Left ventricle myocardium inferior (tissue), 1 donor: ENCODE measurements around the gene MFAP2. TPM values are rescaled to one million over a fixed set of nuclear protein-coding genes. Genes with fewer than 3 reads are reported as not detected.

Source experiments
- DNase-seq: peaks from one replicate; pipeline ENCODE4 v3.0.0-alpha.2; 2020
- H3K27ac ChIP-seq: fragments of 200-600 bp; replicated peaks from 2 replicates; pipeline ENCODE4 v1.8.0; 2021
- H3K27me3 ChIP-seq: fragments of 200-600 bp; 2 replicates; pipeline ENCODE4 v1.8.0; 2021; ENCODE audit warnings: low read depth
- H3K36me3 ChIP-seq: fragments of 200-600 bp; 2 replicates; pipeline ENCODE4 v1.8.0; 2021
- H3K4me1 ChIP-seq: fragments of 200-600 bp; 2 replicates; pipeline ENCODE4 v1.8.0; 2021
- H3K4me3 ChIP-seq: fragments of 200-600 bp; 2 replicates; pipeline ENCODE4 v1.8.0; 2021; ENCODE audit warnings: mild to moderate bottlenecking, moderate library complexity
- H3K9me3 ChIP-seq: fragments of 200-600 bp; replicated peaks from 2 replicates; pipeline ENCODE4 v1.8.0; 2021
- intact Hi-C: fragments of 100-400 bp; cut with micrococcal nuclease; formaldehyde crosslinking; loops from one replicate; pipeline ENCODE4 v1.11.0; 2022
- total RNA-seq: library from RNA; stranded (reverse); fragmentation: NEBNext Ultra II Directional; extraction: Animal tissue kit (Norgen Biotek cat#: 25700); gene quantifications from one replicate; pipeline ENCODE4 v1.2.1, GENCODE V29; 2021
- TF ChIP-seq, protein P1 (sequence below): fragments of 200-600 bp; IDR thresholded peaks from 2 replicates; pipeline ENCODE4 v1.8.0; 2021; ENCODE audit warnings: antibody characterized with exemption, mild to moderate bottlenecking, borderline replicate concordance
- donor health status: DM: no; HTN: yes; CAD: no; lungs with severe emphysema.

The MFAP2 gene
- total RNA-seq, 1 donor from 2014 or later: 3.0 TPM

DNA sequence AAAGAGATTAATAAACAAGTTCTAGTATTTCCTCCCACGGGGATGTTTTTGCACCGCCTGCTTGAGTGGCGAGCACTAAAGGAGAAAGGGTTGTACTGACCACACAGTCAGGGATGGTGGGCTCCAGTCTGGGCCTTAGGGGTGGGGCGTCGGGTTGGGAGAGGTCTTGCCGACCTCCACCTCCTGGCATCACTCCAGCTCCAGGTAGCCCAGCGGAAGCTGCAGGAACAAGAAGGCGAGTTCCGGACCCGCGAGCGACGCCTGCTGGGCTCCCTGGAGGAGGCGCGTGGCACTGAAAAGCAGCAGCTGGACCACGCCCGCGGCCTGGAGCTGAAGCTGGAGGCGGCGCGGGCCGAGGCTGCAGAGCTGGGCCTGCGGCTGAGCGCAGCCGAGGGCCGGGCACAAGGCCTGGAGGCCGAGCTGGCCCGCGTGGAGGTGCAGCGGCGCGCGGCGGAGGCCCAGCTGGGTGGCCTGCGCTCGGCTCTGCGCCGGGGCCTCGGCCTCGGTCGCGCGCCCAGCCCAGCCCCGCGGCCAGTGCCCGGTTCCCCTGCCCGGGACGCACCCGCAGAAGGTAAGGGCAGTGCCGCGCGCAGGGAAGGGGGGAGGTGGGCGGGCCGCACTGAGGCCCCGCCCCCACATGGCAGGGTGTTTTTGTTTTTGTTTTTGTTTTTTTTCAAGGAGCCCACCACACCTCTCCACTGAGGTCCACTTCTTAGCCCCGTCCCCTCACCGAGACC is 19.7 kb downstream of the MFAP2 start:
- TF ChIP-seq, protein P1, sequence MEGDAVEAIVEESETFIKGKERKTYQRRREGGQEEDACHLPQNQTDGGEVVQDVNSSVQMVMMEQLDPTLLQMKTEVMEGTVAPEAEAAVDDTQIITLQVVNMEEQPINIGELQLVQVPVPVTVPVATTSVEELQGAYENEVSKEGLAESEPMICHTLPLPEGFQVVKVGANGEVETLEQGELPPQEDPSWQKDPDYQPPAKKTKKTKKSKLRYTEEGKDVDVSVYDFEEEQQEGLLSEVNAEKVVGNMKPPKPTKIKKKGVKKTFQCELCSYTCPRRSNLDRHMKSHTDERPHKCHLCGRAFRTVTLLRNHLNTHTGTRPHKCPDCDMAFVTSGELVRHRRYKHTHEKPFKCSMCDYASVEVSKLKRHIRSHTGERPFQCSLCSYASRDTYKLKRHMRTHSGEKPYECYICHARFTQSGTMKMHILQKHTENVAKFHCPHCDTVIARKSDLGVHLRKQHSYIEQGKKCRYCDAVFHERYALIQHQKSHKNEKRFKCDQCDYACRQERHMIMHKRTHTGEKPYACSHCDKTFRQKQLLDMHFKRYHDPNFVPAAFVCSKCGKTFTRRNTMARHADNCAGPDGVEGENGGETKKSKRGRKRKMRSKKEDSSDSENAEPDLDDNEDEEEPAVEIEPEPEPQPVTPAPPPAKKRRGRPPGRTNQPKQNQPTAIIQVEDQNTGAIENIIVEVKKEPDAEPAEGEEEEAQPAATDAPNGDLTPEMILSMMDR: peak; percentile 75
- Histone ChIP-seq H3K36me3 (peaks cover 16% of the 10 kb centered on the region), H3K4me3 (peak overlapping the region; percentile 62), H3K9me3 (no peaks in the 10 kb centered on the region), H3K27me3 (no peaks in the 10 kb centered on the region), H3K27ac (peak overlapping the region; percentile 65), H3K4me1 (peaks cover 18% of the 10 kb centered on the region)
- DNase-seq: peak; percentile 88
- intact Hi-C loops: no loop called here

DNA sequence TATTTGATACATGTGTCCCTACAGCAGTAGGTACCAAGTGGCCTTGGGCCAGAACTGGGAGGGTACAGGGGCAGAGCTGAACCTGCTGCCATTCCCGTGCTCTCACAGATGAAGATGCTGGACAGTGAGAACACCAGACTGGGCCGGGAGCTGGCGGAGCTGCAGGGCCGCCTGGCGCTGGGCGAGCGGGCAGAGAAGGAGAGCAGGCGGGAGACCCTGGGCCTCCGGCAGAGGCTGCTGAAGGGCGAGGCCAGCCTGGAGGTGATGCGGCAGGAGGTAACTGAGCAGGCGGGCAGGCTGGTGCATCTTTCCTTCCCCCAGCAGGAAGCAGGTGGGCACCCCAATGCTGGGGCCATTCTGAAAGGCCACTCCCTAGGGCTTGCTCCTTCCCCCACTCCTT is 21.9 kb downstream of the MFAP2 start:
- no peak for DNase-seq
- peaks cover 15% of the 10 kb centered on the region for H3K4me1 ChIP-seq
- intact Hi-C loops: loop anchor here (10.0 kb wide), 1 partner anchor 276 kb away; no protein-coding TSS in a partner anchor
- H3K9me3 ChIP-seq: no peaks in the 10 kb centered on the region
- no peak overlapping the region for H3K27ac ChIP-seq
- H3K36me3 ChIP-seq: peaks cover 24% of the 10 kb centered on the region
- TF ChIP-seq, protein P1: no peak
- no peak overlapping the region for H3K4me3 ChIP-seq
- no peaks in the 10 kb centered on the region for H3K27me3 ChIP-seq

DNA sequence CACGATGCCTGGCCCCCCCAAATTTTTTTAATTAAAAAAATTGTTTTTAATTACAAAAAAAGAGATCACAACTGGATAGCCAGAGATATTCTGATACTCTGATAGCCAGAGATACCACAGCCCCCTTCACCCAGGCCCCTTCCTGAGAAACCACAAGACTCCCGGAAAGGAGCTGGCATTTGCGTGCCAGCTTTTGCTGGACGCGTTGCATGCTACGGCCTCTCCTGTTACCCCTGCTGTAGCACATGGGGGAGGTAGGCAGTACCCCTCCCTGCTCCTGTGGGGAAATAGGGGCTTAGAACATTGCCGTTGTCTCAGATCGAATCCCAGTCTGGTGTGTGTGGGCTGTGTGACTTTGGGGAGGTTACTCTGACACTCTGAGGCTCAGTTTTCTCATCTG is 22.7 kb downstream of the MFAP2 start:
- Histone ChIP-seq H3K27me3 (no peaks in the 10 kb centered on the region), H3K36me3 (peaks cover 24% of the 10 kb centered on the region), H3K4me3 (no peak overlapping the region), H3K27ac (no peak overlapping the region), H3K9me3 (no peaks in the 10 kb centered on the region), H3K4me1 (peaks cover 15% of the 10 kb centered on the region)
- TF ChIP-seq, protein P1: no peak
- DNase-seq: no peak
- intact Hi-C loops: loop anchor here (10.0 kb wide), 1 partner anchor 277 kb away; no protein-coding TSS in a partner anchor

DNA sequence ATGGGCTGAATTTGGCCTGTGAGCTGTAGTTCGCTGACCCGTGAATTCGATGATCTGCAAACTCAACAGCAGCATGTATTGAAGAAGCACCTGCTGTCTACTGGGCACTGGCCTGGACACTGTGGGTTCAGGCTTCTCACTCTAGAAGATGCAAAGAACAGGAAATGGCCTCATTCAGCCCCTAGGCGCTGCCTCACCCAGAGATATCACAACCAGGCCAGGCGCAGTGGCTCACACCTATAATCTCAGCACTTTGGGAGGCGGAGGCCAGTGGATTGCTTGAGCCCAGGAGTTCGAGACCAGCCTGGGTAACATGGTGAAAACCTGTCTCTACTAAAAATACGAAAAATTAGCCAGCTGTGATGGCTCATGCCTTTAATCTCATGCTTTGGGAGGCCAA is 23.6 kb downstream of the MFAP2 start:
- DNase-seq: no peak
- Histone ChIP-seq H3K4me1 (peaks cover 15% of the 10 kb centered on the region), H3K27me3 (no peaks in the 10 kb centered on the region), H3K27ac (no peak overlapping the region), H3K36me3 (peaks cover 24% of the 10 kb centered on the region), H3K9me3 (no peaks in the 10 kb centered on the region), H3K4me3 (no peak overlapping the region)
- intact Hi-C loops: loop anchor here (10.0 kb wide), 1 partner anchor 278 kb away; no protein-coding TSS in a partner anchor
- TF ChIP-seq, protein P1: no peak

DNA sequence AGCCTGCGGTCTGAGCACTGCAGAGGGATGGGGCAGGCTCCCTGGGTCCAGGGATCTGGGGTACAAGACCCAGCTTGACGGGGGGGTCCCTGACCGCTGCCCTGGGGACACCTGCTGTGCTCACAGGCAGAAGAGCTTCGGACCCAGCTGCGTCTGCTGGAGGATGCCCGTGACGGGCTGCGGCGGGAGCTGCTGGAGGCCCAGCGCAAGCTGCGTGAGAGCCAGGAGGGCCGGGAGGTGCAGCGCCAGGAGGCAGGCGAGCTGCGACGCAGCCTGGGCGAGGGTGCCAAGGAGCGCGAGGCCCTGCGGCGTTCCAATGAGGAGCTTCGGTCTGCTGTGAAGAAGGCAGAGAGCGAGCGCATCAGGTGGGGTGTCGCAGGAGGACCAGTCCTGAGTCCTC is 25.2 kb downstream of the MFAP2 start:
- intact Hi-C loops: loop anchor here (10.0 kb wide), 1 partner anchor 280 kb away; no protein-coding TSS in a partner anchor
- H3K9me3 ChIP-seq: no peaks in the 10 kb centered on the region
- TF ChIP-seq, protein P1: no peak

More for the DNA sequence above, 25.2 kb downstream of the MFAP2 start:
- no peak overlapping the region for H3K4me3 ChIP-seq
- H3K27me3 ChIP-seq: no peaks in the 10 kb centered on the region
- H3K27ac ChIP-seq: no peak overlapping the region
- H3K4me1 ChIP-seq: peaks cover 1% of the 10 kb centered on the region
- H3K36me3 ChIP-seq: peaks cover 24% of the 10 kb centered on the region
- no peak for DNase-seq
